Gastrocnemius medialis (tissue), 4 donors: ENCODE measurements around the gene ARHGAP26.

Experiments used
- CTCF ChIP-seq, 5 experiments: fragments of 450-650 bp in 3 of 5; fragments of 200-600 bp in 2 of 5; sonication (generic) in 2 of 5; IDR thresholded peaks in 4 of 5; conservative IDR thresholded peaks in 1 of 5; 1 replicate in 4 of 5; 2 replicates in 1 of 5; pipeline ENCODE4 v1.5.1; 2016 to 2019; ENCODE audit warnings: antibody characterized with exemption in 5 of 5, mild to moderate bottlenecking in 3 of 5, moderate library complexity in 3 of 5
- POLR2A ChIP-seq, 2 donors: fragments of 450-650 bp; IDR thresholded peaks; one replicate each; pipeline ENCODE4 v1.6.1; 2017; ENCODE audit warnings: antibody characterized with exemption in 2 of 2, mild to moderate bottlenecking in 2 of 2, moderate library complexity in 2 of 2

GRCh38 chr5:142892021-142892420 is 121.8 kb downstream of the ARHGAP26 start:
- TF ChIP-seq CTCF (IDR thresholded peaks at IDR 0.05 in 4 of 5, conservative IDR thresholded peaks at IDR 0.05 in 1 of 5) (no peak), POLR2A (IDR thresholded peaks at IDR 0.05) (no peak)
